Measurements from ENCODE around the gene CIB1. TPM values are rescaled to one million over a fixed set of nuclear protein-coding genes. Genes with fewer than 3 reads are reported as not detected.

The CIB1 gene
- total RNA-seq, 1 donor from 2014 or later: 50.9 TPM

DNA sequence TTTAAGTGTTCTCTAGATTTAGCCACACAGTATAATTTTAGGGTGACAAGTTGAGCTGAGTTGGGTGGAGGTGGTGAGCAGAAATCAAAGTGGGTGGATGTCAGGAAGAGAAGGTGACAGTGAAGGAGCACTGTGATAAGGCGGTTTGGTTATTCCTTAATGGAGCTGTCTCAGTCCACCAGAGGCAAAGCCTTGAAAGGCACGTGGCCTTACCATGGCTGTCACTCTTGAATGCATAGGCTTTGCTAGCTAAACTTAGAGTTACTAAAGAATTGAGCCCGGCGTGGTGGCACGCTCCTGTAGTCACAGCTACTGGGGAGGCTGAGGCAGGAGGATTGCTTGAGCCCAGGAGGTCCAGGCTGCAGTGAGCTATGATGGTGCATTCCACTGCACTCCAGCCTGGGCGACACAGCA lies 15.1 kb upstream of the CIB1 start:
- Histone ChIP-seq H3K4me3 (peak overlapping the region; percentile 55 to 63), H3K27ac (no peak overlapping the region), H3K36me3 (no peaks in the 10 kb centered on the region), H3K4me1 (peaks cover 0 to 3% of the 10 kb centered on the region in 2 donors), H3K9me3 (no peaks in the 10 kb centered on the region), H3K27me3 (no peaks in the 10 kb centered on the region)
- TF ChIP-seq, protein P1, sequence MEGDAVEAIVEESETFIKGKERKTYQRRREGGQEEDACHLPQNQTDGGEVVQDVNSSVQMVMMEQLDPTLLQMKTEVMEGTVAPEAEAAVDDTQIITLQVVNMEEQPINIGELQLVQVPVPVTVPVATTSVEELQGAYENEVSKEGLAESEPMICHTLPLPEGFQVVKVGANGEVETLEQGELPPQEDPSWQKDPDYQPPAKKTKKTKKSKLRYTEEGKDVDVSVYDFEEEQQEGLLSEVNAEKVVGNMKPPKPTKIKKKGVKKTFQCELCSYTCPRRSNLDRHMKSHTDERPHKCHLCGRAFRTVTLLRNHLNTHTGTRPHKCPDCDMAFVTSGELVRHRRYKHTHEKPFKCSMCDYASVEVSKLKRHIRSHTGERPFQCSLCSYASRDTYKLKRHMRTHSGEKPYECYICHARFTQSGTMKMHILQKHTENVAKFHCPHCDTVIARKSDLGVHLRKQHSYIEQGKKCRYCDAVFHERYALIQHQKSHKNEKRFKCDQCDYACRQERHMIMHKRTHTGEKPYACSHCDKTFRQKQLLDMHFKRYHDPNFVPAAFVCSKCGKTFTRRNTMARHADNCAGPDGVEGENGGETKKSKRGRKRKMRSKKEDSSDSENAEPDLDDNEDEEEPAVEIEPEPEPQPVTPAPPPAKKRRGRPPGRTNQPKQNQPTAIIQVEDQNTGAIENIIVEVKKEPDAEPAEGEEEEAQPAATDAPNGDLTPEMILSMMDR (IDR thresholded peaks at IDR 0.05): no peak
- no peak for DNase-seq (ENCODE audit: low spot score in 2 of 2)
- intact Hi-C loops (cut with DNase I): loop anchor here (1.0 to 2.0 kb wide), 2 partner anchors 14 to 16 kb away; partner anchors contain the start of genes GDPGP1 and NGRN

DNA sequence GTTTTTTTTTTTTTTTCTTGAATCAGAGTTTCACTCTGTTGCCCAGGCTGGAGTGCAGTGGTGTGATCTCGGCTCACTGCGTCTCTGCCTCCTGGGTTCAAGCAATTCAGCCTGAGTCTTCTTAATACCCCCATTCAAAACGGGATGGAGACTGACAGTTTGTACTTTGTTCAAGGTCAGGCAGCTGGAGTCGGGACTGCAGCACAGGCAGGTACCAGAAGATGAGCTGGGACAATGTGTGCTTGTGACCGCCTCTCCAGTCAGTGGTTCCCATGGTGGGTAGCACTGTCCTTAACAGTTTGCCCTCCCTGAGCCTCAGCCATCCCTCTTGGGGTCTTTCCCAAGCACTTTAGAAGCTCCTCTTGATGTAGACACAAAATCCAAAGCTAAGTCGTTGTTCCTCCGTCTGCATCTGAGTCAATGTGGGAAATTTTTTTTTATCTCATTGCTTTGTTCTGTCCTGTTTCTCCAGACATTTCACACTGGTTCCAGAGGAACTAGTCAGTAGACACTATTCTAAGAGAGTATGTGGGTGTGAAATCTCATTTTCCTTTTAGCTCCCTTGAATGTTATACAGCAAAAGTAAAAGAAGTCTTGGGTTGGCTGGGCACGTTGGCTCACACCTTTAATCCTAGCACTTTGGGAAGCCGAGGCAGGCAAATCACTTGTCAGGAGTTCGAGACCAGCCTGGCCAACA lies 10.3 kb upstream of the CIB1 start:
- intact Hi-C loops (cut with DNase I): no loop called here

DNA sequence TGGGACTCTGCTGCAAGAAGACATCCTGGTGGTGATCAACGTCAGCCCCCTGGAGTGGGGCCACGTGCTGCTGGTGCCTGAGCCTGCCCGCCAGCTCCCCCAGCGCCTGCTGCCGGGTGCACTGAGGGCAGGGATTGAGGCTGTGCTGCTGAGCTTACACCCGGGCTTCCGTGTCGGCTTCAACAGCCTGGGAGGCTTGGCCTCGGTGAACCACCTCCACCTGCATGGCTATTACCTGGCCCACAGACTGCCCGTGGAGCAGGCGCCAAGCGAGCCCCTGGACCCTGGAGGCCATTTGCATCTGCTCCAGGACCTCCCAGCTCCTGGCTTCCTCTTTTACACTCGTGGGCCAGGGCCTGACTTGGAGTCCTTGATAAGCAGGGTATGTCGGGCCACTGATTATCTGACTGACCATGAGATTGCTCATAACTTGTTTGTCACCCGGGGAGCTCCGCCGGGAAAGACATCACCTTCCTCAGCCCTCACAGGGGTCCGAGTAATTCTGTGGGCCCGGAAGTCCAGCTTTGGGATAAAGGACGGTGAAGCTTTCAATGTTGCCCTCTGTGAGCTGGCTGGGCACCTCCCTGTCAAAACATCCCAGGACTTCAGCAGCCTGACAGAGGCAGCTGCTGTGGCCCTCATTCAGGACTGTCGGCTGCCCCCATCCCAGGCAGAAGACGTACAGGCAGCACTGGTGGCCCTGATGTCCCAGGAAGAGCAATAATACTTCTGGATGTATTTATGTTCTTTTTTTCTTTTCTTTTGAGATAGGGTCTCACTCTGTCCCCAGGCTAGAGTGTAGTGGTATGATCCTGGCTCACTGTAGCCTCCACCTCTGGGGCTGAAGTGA lies 7.8 kb upstream of the CIB1 start:
- TF ChIP-seq, protein P1 (IDR thresholded peaks at IDR 0.05): no peak

More for the DNA sequence above, 10.3 kb upstream of the CIB1 start:
- H3K4me3 ChIP-seq: no peak overlapping the region
- TF ChIP-seq, protein P1 (IDR thresholded peaks at IDR 0.05): no peak
- H3K4me1 ChIP-seq: no peaks in the 10 kb centered on the region
- no peaks in the 10 kb centered on the region for H3K9me3 ChIP-seq
- no peak for DNase-seq (ENCODE audit: low spot score in 2 of 2)
- peaks cover 5 to 19% of the 10 kb centered on the region in 2 donors for H3K36me3 ChIP-seq
- no peak overlapping the region for H3K27ac ChIP-seq
- H3K27me3 ChIP-seq: no peaks in the 10 kb centered on the region

DNA sequence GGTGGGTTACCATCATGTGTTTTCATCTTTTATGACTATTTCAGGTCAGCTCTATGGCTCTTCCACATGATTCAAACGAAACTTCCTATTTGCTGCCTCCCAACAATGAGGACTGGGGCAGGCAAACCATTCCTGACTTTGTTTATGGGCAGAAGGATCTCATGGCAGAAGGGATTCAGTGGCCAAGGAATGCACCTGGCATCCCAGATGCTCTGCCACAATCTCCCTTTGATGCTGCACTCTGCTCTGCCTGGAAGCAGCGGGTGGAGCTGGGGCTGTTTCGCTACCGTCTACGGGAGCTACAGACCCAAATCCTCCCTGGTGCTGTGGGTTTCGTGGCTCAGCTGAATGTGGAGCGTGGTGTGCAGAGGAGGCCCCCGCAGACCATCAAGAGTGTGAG lies 7.1 kb upstream of the CIB1 start:
- Histone ChIP-seq H3K4me1 (no peaks in the 10 kb centered on the region), H3K4me3 (no peak overlapping the region), H3K36me3 (peaks cover 9 to 43% of the 10 kb centered on the region in 2 donors), H3K9me3 (no peaks in the 10 kb centered on the region), H3K27me3 (no peaks in the 10 kb centered on the region), H3K27ac (no peak overlapping the region)
- intact Hi-C loops (cut with DNase I): no loop called here
- no peak for DNase-seq (ENCODE audit: low spot score in 2 of 2)
- TF ChIP-seq, protein P1 (IDR thresholded peaks at IDR 0.05): no peak

More for the DNA sequence above, 7.8 kb upstream of the CIB1 start:
- Histone ChIP-seq H3K4me3 (no peak overlapping the region), H3K36me3 (peaks cover 9 to 37% of the 10 kb centered on the region in 2 donors), H3K27ac (no peak overlapping the region), H3K4me1 (no peaks in the 10 kb centered on the region), H3K9me3 (no peaks in the 10 kb centered on the region), H3K27me3 (no peaks in the 10 kb centered on the region)
- no peak for DNase-seq (ENCODE audit: low spot score in 2 of 2)
- intact Hi-C loops (cut with DNase I): no loop called here

DNA sequence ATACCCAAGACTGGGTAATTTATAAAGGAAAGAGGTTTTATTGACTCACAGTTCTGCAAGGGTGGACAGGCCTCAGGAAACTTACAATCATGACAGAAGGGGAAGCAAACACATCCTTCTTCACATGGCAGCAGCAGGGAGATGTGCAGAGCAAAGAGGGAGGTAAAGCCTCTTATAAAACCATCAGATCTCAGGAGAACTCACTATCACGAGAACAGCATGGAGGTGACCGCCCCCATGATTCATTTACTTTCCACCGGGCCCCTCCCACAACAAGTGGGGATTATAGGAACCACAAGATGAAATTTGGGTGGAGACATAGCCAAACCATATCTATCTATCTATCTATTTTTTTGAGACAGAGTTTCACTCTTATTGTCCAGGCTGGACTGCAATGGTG lies 5.6 kb upstream of the CIB1 start:
- no peaks in the 10 kb centered on the region for H3K9me3 ChIP-seq
- TF ChIP-seq, protein P1 (IDR thresholded peaks at IDR 0.05): no peak
- no peaks in the 10 kb centered on the region for H3K27me3 ChIP-seq
- DNase-seq (ENCODE audit: low spot score in 2 of 2): no peak
- H3K4me3 ChIP-seq: no peak overlapping the region
- no peaks in the 10 kb centered on the region for H3K4me1 ChIP-seq
- intact Hi-C loops (cut with DNase I): loop anchor here (10.0 kb wide), 2 partner anchors 235 to 575 kb away; partner anchors contain the start of gene ZNF710
- peaks cover 9 to 43% of the 10 kb centered on the region in 2 donors for H3K36me3 ChIP-seq
- H3K27ac ChIP-seq: no peak overlapping the region
